Neural cell (in vitro differentiated cells): ENCODE data around the gene MPPED1. TPM values are rescaled to one million over a fixed set of nuclear protein-coding genes. Genes with fewer than 3 reads are reported as not detected.

Experiments
- H2AFZ ChIP-seq: fragments of 200-600, 300-800 bp; sonication (generic), shearing (Covaris generic); 2 replicates; pipeline ENCODE4 v1.6.0; 2014; ENCODE audit warnings: low read depth, mild to moderate bottlenecking, antibody characterized with exemption, low read length, moderate library complexity
- H3F3A ChIP-seq: fragments of 200-600 bp; shearing (Covaris generic); 2 replicates; pipeline ENCODE4 v1.6.1; 2016; ENCODE audit warnings: mild to moderate bottlenecking, moderate library complexity, mixed read lengths, antibody characterized with exemption, low read length; ENCODE audit not compliant: insufficient read depth, poor library complexity, severe bottlenecking
- H3K27ac ChIP-seq: fragments of 200-600, 300-800 bp; sonication (generic), shearing (Covaris generic); 2 replicates; pipeline ENCODE4 v1.5.1; 2014; ENCODE audit warnings: mild to moderate bottlenecking, low read length, moderate library complexity
- H3K27me3 ChIP-seq: fragments of 300-800, 200-600 bp; sonication (generic), shearing (Covaris generic); 2 replicates; pipeline ENCODE4 v1.6.0; 2014; ENCODE audit warnings: mild to moderate bottlenecking, low read depth, low read length, moderate library complexity; ENCODE audit not compliant: insufficient read depth
- H3K36me3 ChIP-seq: fragments of 300-800, 200-600 bp; sonication (generic), shearing (Covaris generic); 2 replicates; pipeline ENCODE4 v1.5.1; 2014; ENCODE audit warnings: mild to moderate bottlenecking, antibody characterized with exemption, low read length, moderate library complexity; ENCODE audit not compliant: insufficient read depth
- H3K4me2 ChIP-seq: fragments of 300-800, 200-600 bp; sonication (generic), shearing (Covaris generic); 2 replicates; pipeline ENCODE4 v1.6.0; 2014; ENCODE audit warnings: mild to moderate bottlenecking, low read length
- H3K4me3 ChIP-seq: fragments of 300-800, 200-600 bp; sonication (generic), shearing (Covaris generic); 2 replicates; pipeline ENCODE4 v1.5.1; 2014; ENCODE audit warnings: mild to moderate bottlenecking, low read length, moderate library complexity
- H3K79me2 ChIP-seq: fragments of 200-600 bp; shearing (Covaris generic); replicated peaks from 2 replicates; pipeline ENCODE4 v1.6.0; 2014; ENCODE audit warnings: mild to moderate bottlenecking, low read length, moderate library complexity; ENCODE audit not compliant: insufficient read depth
- H3K9ac ChIP-seq: fragments of 300-800, 200-600 bp; sonication (generic), shearing (Covaris generic); 2 replicates; pipeline ENCODE4 v1.6.1; 2016; ENCODE audit warnings: mild to moderate bottlenecking, low read length, mixed read lengths
- H3K9me2 ChIP-seq: fragments of 200-600 bp; shearing (Covaris generic); 2 replicates; pipeline ENCODE4 v1.6.1; 2016; ENCODE audit warnings: mild to moderate bottlenecking, low read length, mixed read lengths; ENCODE audit not compliant: insufficient read depth
- H3K9me3 ChIP-seq: fragments of 200-600, 300-800 bp; sonication (generic), shearing (Covaris generic); 2 replicates; pipeline ENCODE4 v1.6.1; 2016; ENCODE audit warnings: mild to moderate bottlenecking, mixed run types, low read length, moderate library complexity, mixed read lengths
- H4K20me1 ChIP-seq: fragments of 200-600 bp; shearing (Covaris generic); 2 replicates; pipeline ENCODE4 v1.6.1; 2016; ENCODE audit warnings: mild to moderate bottlenecking, mixed run types; ENCODE audit not compliant: insufficient read depth
- CTCF ChIP-seq: fragments of 450-650 bp; IDR thresholded peaks from 2 replicates; pipeline ENCODE4 v1.5.1; 2014; ENCODE audit warnings: antibody characterized with exemption, mild to moderate bottlenecking, moderate library complexity; ENCODE audit not compliant: poor library complexity, severe bottlenecking
- EP300 ChIP-seq: fragments of 450-650 bp; conservative IDR thresholded peaks from 2 replicates; pipeline ENCODE4 v1.6.1; 2014; ENCODE audit warnings: antibody characterized with exemption, mild to moderate bottlenecking, moderate library complexity; ENCODE audit not compliant: poor library complexity, severe bottlenecking
- EZH2 ChIP-seq: fragments of 200-600, 300-800 bp; shearing (Covaris generic), sonication (generic); IDR thresholded peaks from 2 replicates; pipeline ENCODE4 v1.6.1; 2014; ENCODE audit warnings: antibody characterized with exemption, low read length, borderline replicate concordance, mild to moderate bottlenecking; ENCODE audit not compliant: insufficient read depth, poor library complexity, severe bottlenecking
- MXI1 ChIP-seq: fragments of 450-650 bp; conservative IDR thresholded peaks from 2 replicates; pipeline ENCODE4 v1.6.1; 2014; ENCODE audit warnings: antibody characterized with exemption, mild to moderate bottlenecking; ENCODE audit not compliant: poor library complexity, severe bottlenecking
- POLR2AphosphoS5 ChIP-seq: IDR thresholded peaks from 2 replicates; pipeline ENCODE4 v1.6.1; 2012
- RAD21 ChIP-seq: fragments of 450-650 bp; conservative IDR thresholded peaks from 2 replicates; pipeline ENCODE4 v1.6.1; 2014; ENCODE audit warnings: antibody characterized with exemption, mild to moderate bottlenecking, moderate library complexity
- REST ChIP-seq: IDR thresholded peaks from 2 replicates; pipeline ENCODE4 v1.6.1; 2012; ENCODE audit warnings: borderline replicate concordance
- SMC3 ChIP-seq: fragments of 450-650 bp; conservative IDR thresholded peaks from 2 replicates; pipeline ENCODE4 v1.6.1; 2014; ENCODE audit warnings: antibody characterized with exemption, mild to moderate bottlenecking, moderate library complexity; ENCODE audit not compliant: poor library complexity
- TAF1 ChIP-seq: IDR thresholded peaks from 2 replicates; pipeline ENCODE4 v1.6.1; 2012; ENCODE audit warnings: low read depth
- polyA plus RNA-seq: library from polyadenylated mRNA; depleted of rRNA; stranded (reverse); fragments of >200 nt; gene quantifications from 2 replicates; pipeline ENCODE4 v1.2.3, GENCODE V29; 2014

The MPPED1 gene
- polyA plus RNA-seq, 1 donor from 2014 or later: 33.4 TPM

GRCh38 chr22:43387815-43388214, 24.0 kb upstream of the MPPED1 start:
- no peaks in the 10 kb centered on the region for H3F3A ChIP-seq
- no peak overlapping the region for H3K9ac ChIP-seq
- H2AFZ ChIP-seq: no peak overlapping the region
- no peaks in the 10 kb centered on the region for H3K27me3 ChIP-seq
- H3K4me3 ChIP-seq: no peak overlapping the region
- no peaks in the 10 kb centered on the region for H4K20me1 ChIP-seq
- H3K9me2 ChIP-seq: no peaks in the 10 kb centered on the region
- TF ChIP-seq MXI1 (no peak), TAF1 (no peak), REST (no peak), POLR2AphosphoS5 (no peak), RAD21 (no peak), EZH2 (no peak), SMC3 (no peak), CTCF (no peak), EP300 (no peak)
- H3K36me3 ChIP-seq: no peaks in the 10 kb centered on the region
- no peak overlapping the region for H3K27ac ChIP-seq
- no peaks in the 10 kb centered on the region for H3K9me3 ChIP-seq
- no peak overlapping the region for H3K4me2 ChIP-seq
- no peaks in the 10 kb centered on the region for H3K79me2 ChIP-seq

- Histone ChIP-seq H3K79me2 (no peaks in the 10 kb centered on the region), H3F3A (no peaks in the 10 kb centered on the region), H3K27me3 (no peaks in the 10 kb centered on the region), H4K20me1 (no peaks in the 10 kb centered on the region), H3K9ac (no peak overlapping the region), H3K4me2 (no peak overlapping the region), H2AFZ (no peak overlapping the region), H3K4me3 (no peak overlapping the region), H3K9me2 (no peaks in the 10 kb centered on the region), H3K36me3 (no peaks in the 10 kb centered on the region), H3K9me3 (no peaks in the 10 kb centered on the region), H3K27ac (no peak overlapping the region)
- peak; percentile 35 for TF ChIP-seq MXI1
- no peak for TF ChIP-seq POLR2AphosphoS5
- TF ChIP-seq SMC3: peak; percentile 99
- TF ChIP-seq RAD21: peak; percentile 96
- TF ChIP-seq CTCF: peak; percentile 97
- TF ChIP-seq REST: no peak
These were observed 23.4 kb upstream of the MPPED1 start for GRCh38 chr22:43388420-43388851.
